Caco-2 (cell line): Measurements from ENCODE around the gene HDAC4. TPM values are rescaled to one million over a fixed set of nuclear protein-coding genes. Genes with fewer than 3 reads are reported as not detected.

ENCODE experiments used
- BruUV-seq: library from RNA; stranded (reverse); fragments of 400-500 nt; replicated peaks from 2 replicates; lab custom pipeline; 2021; lab: Mats Ljungman, UMichigan
- CTCF ChIA-PET: fragments of 300-600 bp; sonication (Branson Sonifier 250); formaldehyde crosslinking; loops from one replicate; lab custom pipeline; 2022; ENCODE audit warnings: antibody characterized with exemption; lab: Charles Lee
- POLR2A ChIA-PET: fragments of 300-600 bp; sonication (Branson Sonifier 250); formaldehyde crosslinking; loops from one replicate; lab custom pipeline; 2022; ENCODE audit warnings: antibody characterized with exemption; lab: Charles Lee
- DNase-seq, 2 experiments: peaks; one replicate each; pipeline versions ENCODE4 v3.0.0 to v3.0.0-alpha.2; 2020 to 2022
- H3K27me3 ChIP-seq: replicated peaks from 2 replicates; pipeline ENCODE4 v1.6.0; 2011; ENCODE audit warnings: low read length; ENCODE audit not compliant: control insufficient read depth, insufficient read depth
- H3K36me3 ChIP-seq: 2 replicates; pipeline ENCODE4 v1.5.1; 2011; ENCODE audit warnings: low read length; ENCODE audit not compliant: control insufficient read depth, insufficient read depth
- H3K4me1 ChIP-seq: fragments of 250-450 bp; sonication (Bioruptor Pico); 2 replicates; pipeline ENCODE4 v1.5.1; 2020; ENCODE audit warnings: mild to moderate bottlenecking
- H3K4me3 ChIP-seq: 2 replicates; pipeline ENCODE4 v1.5.1; 2011; ENCODE audit warnings: low read depth, mild to moderate bottlenecking, control low read depth, low read length
- H3K9me3 ChIP-seq: fragments of 250-450 bp; sonication (Bioruptor Pico); 2 replicates; pipeline ENCODE4 v1.5.1; 2020; ENCODE audit warnings: mild to moderate bottlenecking, moderate library complexity
- H3K27ac Mint-ChIP-seq: one replicate; pipeline ENCODE4 v1.8.0; 2022; ENCODE audit warnings: mixed read lengths; ENCODE audit not compliant: unreplicated experiment
- H3K27me3 Mint-ChIP-seq: one replicate; pipeline ENCODE4 v1.8.0; 2022; ENCODE audit warnings: mixed read lengths; ENCODE audit not compliant: insufficient read depth, unreplicated experiment
- H3K36me3 Mint-ChIP-seq: one replicate; pipeline ENCODE4 v1.8.0; 2022; ENCODE audit warnings: mild to moderate bottlenecking, mixed read lengths; ENCODE audit not compliant: insufficient read depth, unreplicated experiment
- H3K4me1 Mint-ChIP-seq: one replicate; pipeline ENCODE4 v1.8.0; 2022; ENCODE audit warnings: low read depth, mixed read lengths; ENCODE audit not compliant: unreplicated experiment
- H3K4me3 Mint-ChIP-seq: one replicate; pipeline ENCODE4 v1.8.0; 2022; ENCODE audit warnings: mild to moderate bottlenecking, moderate library complexity, mixed read lengths; ENCODE audit not compliant: unreplicated experiment
- H3K9me3 Mint-ChIP-seq: one replicate; pipeline ENCODE4 v1.8.0; 2022; ENCODE audit warnings: mixed read lengths; ENCODE audit not compliant: unreplicated experiment
- CTCF ChIP-seq, 2 experiments: fragments of 200-600 bp in 1 of 2; IDR thresholded peaks; 1 replicate in 1 of 2; 2 replicates in 1 of 2; pipeline versions ENCODE4 v1.5.1 to v1.8.0; 2011 to 2022; ENCODE audit warnings: antibody characterized with exemption in 1 of 2, control low read depth in 1 of 2, inconsistent platforms in 1 of 2, low read depth in 1 of 2, low read length in 1 of 2, mild to moderate bottlenecking in 1 of 2, moderate library complexity in 1 of 2; ENCODE audit not compliant: insufficient read depth in 1 of 2, severe bottlenecking in 1 of 2, unreplicated experiment in 1 of 2
- intact Hi-C: fragments of 100-400 bp; cut with micrococcal nuclease; formaldehyde crosslinking; loops from one replicate; pipeline ENCODE4 v1.10.0; 2022; ENCODE audit not compliant: unreplicated experiment
- total RNA-seq: library from RNA; stranded (reverse); gene quantifications from 2 replicates; pipeline ENCODE4 v1.2.3, GENCODE V29; 2022

HDAC4 gene
- total RNA-seq, 1 experiment from 2014 or later, result 15.5 TPM

GRCh38 chr2:239108459-239108858 lies 292.4 kb downstream of the HDAC4 start:
- TF ChIP-seq CTCF (IDR thresholded peaks at IDR 0.05; ENCODE audit: insufficient read depth in 1 of 2, low read depth in 1 of 2, low read length in 1 of 2, severe bottlenecking in 1 of 2, unreplicated experiment in 1 of 2), result no peak
- Histone ChIP-seq H3K9me3 (no peaks in the 10 kb centered on the region), H3K36me3 (no peaks in the 10 kb centered on the region), H3K4me3 (no peak overlapping the region), H3K27me3 (no peaks in the 10 kb centered on the region), H3K4me1 (no peaks in the 10 kb centered on the region)
- Mint-ChIP-seq H3K27ac (no peak overlapping the region), H3K36me3 (no peaks in the 10 kb centered on the region), H3K4me1 (no peaks in the 10 kb centered on the region), H3K4me3 (no peak overlapping the region), H3K9me3 (no peaks in the 10 kb centered on the region), H3K27me3 (no peaks in the 10 kb centered on the region)
- DNase-seq, result no peak
- ChIA-PET POLR2A (no interaction called here), CTCF (no interaction called here)
- no TSS peak for BruUV-seq
- intact Hi-C loops, result no loop called here

- Mint-ChIP-seq H3K27me3 (no peaks in the 10 kb centered on the region), H3K27ac (no peak overlapping the region), H3K4me1 (no peaks in the 10 kb centered on the region), H3K36me3 (no peaks in the 10 kb centered on the region), H3K9me3 (no peaks in the 10 kb centered on the region), H3K4me3 (no peak overlapping the region)
- Histone ChIP-seq H3K9me3 (no peaks in the 10 kb centered on the region), H3K4me3 (no peak overlapping the region), H3K4me1 (no peaks in the 10 kb centered on the region), H3K27me3 (no peaks in the 10 kb centered on the region), H3K36me3 (no peaks in the 10 kb centered on the region)
- CTCF ChIA-PET, result no interaction called here
- POLR2A ChIA-PET, result no interaction called here
- DNase-seq, result no peak
- TF ChIP-seq CTCF (IDR thresholded peaks at IDR 0.05; ENCODE audit: insufficient read depth in 1 of 2, low read depth in 1 of 2, low read length in 1 of 2, severe bottlenecking in 1 of 2, unreplicated experiment in 1 of 2), result no peak
- intact Hi-C loops, result no loop called here
- BruUV-seq, result no TSS peak
These were observed 292.9 kb downstream of the HDAC4 start for GRCh38 chr2:239107936-239108335.

- TF ChIP-seq CTCF (IDR thresholded peaks at IDR 0.05; ENCODE audit: insufficient read depth in 1 of 2, low read depth in 1 of 2, low read length in 1 of 2, severe bottlenecking in 1 of 2, unreplicated experiment in 1 of 2), result no peak
- CTCF ChIA-PET, result no interaction called here
- no peak for DNase-seq
- no peaks in the 10 kb centered on the region for H3K9me3 Mint-ChIP-seq
- no peaks in the 10 kb centered on the region for H3K27me3 ChIP-seq
- no peaks in the 10 kb centered on the region for H3K27me3 Mint-ChIP-seq
- H3K27ac Mint-ChIP-seq, result no peak overlapping the region
- no peaks in the 10 kb centered on the region for H3K36me3 ChIP-seq
- no peak overlapping the region for H3K4me3 Mint-ChIP-seq
- H3K4me1 ChIP-seq, result no peaks in the 10 kb centered on the region
- intact Hi-C loops, result loop anchor here (1.0 kb wide), 1 partner anchor 72 kb away; no protein-coding TSS in a partner anchor
- H3K4me1 Mint-ChIP-seq, result no peaks in the 10 kb centered on the region
- no peaks in the 10 kb centered on the region for H3K9me3 ChIP-seq
- POLR2A ChIA-PET, result no interaction called here
- no TSS peak for BruUV-seq
- H3K36me3 Mint-ChIP-seq, result no peaks in the 10 kb centered on the region
- H3K4me3 ChIP-seq, result no peak overlapping the region
These were observed 293.9 kb downstream of the HDAC4 start for GRCh38 chr2:239106966-239107365.
